Activated T-helper 2 cell treated with anti-CD3 and anti-CD28 coated beads, Interferon-gamma antibody, Interleukin-2, Interleukin-4, amounts not matched to agents 10 μg/mL and 5 μg/mL and 100 μg/mL, durations not matched to agents 14 hours and 24 hours and 36 hours (primary cell): ENCODE measurements around the gene AURKAIP1. TPM values are rescaled to one million over a fixed set of nuclear protein-coding genes. Genes with fewer than 3 reads are reported as not detected.

Experiments
- DNase-seq: peaks from one replicate; pipeline ENCODE4 v3.0.0; 2021; ENCODE audit warnings: low spot score
- H3K27ac Mint-ChIP-seq: one replicate; pipeline ENCODE4 v1.8.0; 2021; ENCODE audit warnings: mixed read lengths
- H3K27me3 Mint-ChIP-seq: one replicate; pipeline ENCODE4 v1.8.0; 2021; ENCODE audit warnings: low read depth, mixed read lengths
- H3K36me3 Mint-ChIP-seq: one replicate; pipeline ENCODE4 v1.8.0; 2021; ENCODE audit warnings: low read depth, mixed read lengths
- H3K4me1 Mint-ChIP-seq: one replicate; pipeline ENCODE4 v1.8.0; 2021; ENCODE audit warnings: low read depth, mixed read lengths
- H3K4me3 Mint-ChIP-seq: one replicate; pipeline ENCODE4 v1.8.0; 2021; ENCODE audit warnings: low read depth, mild to moderate bottlenecking, moderate library complexity, mixed read lengths
- H3K9me3 Mint-ChIP-seq: one replicate; pipeline ENCODE4 v1.8.0; 2021; ENCODE audit warnings: mixed read lengths
- intact Hi-C: fragments of 100-400 bp; cut with micrococcal nuclease; formaldehyde crosslinking; loops from one replicate; pipeline ENCODE4 v1.15.1; 2023
- total RNA-seq: library from RNA; stranded (reverse); gene quantifications from 2 replicates; pipeline ENCODE4 v1.2.3, GENCODE V29; 2022

AURKAIP1 gene
- total RNA-seq, 1 donor from 2014 or later: 133 TPM

DNA sequence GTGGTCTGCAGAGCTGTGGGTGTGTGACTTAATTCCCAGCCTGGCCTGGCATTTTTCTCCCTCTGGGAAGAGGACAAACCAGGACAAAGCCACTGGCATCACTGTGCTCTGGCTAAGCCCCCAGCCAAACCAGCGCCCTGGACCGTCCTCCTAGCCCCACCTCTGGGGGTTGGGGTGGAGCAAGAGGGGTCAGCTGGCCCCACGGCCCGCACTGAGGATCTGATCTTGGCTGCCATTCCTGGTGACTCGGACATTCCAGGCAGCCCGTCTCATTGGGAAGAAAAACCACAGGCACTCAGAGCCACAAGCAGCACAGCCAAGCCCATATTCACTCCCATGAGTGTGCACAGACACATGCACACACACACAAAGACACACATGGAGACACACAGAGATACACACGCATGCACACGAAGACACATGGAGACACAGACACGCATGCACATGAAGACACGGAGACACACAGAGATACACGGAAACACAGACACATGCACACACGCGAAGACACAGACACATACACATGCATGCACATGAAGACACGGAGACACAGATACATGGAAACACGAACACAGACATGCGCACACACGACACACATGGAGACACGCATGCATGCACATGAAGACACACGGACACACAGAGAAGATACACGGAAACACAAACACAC, 14.4 kb downstream of the AURKAIP1 start:
- no peaks in the 10 kb centered on the region for H3K36me3 Mint-ChIP-seq
- H3K4me1 Mint-ChIP-seq: peaks cover 6% of the 10 kb centered on the region
- intact Hi-C loops: no loop called here
- H3K4me3 Mint-ChIP-seq: no peak overlapping the region
- H3K27ac Mint-ChIP-seq: no peak overlapping the region
- no peak for DNase-seq
- peaks cover 18% of the 10 kb centered on the region for H3K27me3 Mint-ChIP-seq
- no peaks in the 10 kb centered on the region for H3K9me3 Mint-ChIP-seq

GRCh38 chr1:1359664-1360468, 15.1 kb downstream of the AURKAIP1 start:
- Mint-ChIP-seq H3K4me1 (peaks cover 6% of the 10 kb centered on the region), H3K27me3 (peaks cover 18% of the 10 kb centered on the region), H3K9me3 (no peaks in the 10 kb centered on the region), H3K4me3 (no peak overlapping the region), H3K36me3 (no peaks in the 10 kb centered on the region), H3K27ac (no peak overlapping the region)
- no peak for DNase-seq
- intact Hi-C loops: no loop called here

DNA sequence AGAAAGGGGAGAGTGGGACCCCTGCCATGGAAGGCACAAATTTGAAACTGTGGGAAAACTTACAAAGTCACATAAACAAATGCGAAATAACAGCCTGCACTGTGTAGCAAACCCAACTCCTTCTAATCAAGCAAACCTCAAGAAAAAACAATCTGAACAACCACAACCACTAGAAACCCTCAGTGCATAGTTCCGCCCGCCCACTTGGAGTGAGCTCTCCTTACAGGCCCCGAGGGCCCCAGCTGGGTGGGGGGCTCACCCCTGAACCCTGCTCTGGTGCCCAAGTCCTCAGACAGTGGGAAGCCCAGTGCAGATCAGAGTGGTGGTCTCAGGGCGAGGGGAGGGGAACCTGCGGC, 15.7 kb downstream of the AURKAIP1 start:
- no peak for DNase-seq
- peaks cover 6% of the 10 kb centered on the region for H3K4me1 Mint-ChIP-seq
- no peaks in the 10 kb centered on the region for H3K9me3 Mint-ChIP-seq
- H3K27me3 Mint-ChIP-seq: peaks cover 18% of the 10 kb centered on the region
- no peak overlapping the region for H3K4me3 Mint-ChIP-seq
- no peak overlapping the region for H3K27ac Mint-ChIP-seq
- intact Hi-C loops: no loop called here
- H3K36me3 Mint-ChIP-seq: no peaks in the 10 kb centered on the region

DNA sequence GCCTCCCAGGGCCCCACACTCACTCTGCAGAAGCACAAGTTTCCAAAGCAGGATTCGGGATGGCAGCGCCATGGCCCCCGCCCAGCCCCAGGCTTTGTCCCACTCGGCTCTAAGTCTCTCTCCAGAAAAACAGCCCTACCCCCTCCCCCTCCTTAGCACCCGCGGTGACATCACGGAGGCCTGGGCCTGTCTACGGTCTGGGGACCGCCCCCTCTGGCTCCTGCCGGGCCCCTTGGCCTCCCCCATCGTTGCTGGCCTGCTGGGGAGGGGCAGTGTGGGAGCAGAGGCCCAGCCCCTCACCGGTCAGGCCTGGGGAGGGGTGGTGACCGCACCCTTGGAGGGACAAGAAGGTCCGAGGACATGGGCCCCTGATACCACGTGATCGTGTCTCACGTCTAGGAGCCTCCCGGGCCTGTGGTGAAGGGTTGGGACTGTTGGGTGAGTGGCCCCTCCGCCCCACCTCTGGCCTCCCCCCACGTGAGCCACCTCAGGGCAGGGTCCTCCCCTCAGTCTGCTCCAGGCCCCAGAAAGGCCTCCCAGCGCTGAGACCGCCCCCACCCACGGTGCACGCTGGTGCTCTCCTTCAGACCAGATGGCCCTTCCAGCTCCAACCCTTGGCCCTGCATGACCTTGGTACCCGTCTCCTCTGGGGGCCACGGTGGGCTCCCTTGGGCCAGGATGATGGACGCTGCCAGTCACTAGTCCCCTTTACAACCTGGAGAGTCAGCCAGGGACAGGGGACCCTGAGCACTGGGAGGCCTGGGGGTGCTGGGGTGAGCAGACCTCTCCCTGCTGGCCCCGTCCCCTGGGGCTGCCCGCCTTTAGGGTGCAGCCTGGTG, 16.4 kb downstream of the AURKAIP1 start, which contains the start of gene MXRA8:
TSS of gene MXRA8 (minus strand) at position 123 of the 839 bp plus-strand sequence. CDS start at position 72, 51 bp downstream.
- Mint-ChIP-seq H3K27ac (no peak within 1 kb of the TSS), H3K27me3 (peaks cover 20% of the 10 kb centered on the region), H3K4me1 (peaks cover 6% of the 10 kb centered on the region), H3K36me3 (no peaks in the 10 kb centered on the region), H3K9me3 (no peaks in the 10 kb centered on the region), H3K4me3 (no peak within 1 kb of the TSS)
- intact Hi-C loops: no loop called here
- DNase-seq: no peak

GRCh38 chr1:1357871-1358432, 17.1 kb downstream of the AURKAIP1 start:
- intact Hi-C loops: no loop called here
- no peak for DNase-seq
- Mint-ChIP-seq H3K27ac (no peak overlapping the region), H3K27me3 (peaks cover 22% of the 10 kb centered on the region), H3K36me3 (no peaks in the 10 kb centered on the region), H3K4me3 (no peak overlapping the region), H3K9me3 (no peaks in the 10 kb centered on the region), H3K4me1 (peaks cover 6% of the 10 kb centered on the region)

DNA sequence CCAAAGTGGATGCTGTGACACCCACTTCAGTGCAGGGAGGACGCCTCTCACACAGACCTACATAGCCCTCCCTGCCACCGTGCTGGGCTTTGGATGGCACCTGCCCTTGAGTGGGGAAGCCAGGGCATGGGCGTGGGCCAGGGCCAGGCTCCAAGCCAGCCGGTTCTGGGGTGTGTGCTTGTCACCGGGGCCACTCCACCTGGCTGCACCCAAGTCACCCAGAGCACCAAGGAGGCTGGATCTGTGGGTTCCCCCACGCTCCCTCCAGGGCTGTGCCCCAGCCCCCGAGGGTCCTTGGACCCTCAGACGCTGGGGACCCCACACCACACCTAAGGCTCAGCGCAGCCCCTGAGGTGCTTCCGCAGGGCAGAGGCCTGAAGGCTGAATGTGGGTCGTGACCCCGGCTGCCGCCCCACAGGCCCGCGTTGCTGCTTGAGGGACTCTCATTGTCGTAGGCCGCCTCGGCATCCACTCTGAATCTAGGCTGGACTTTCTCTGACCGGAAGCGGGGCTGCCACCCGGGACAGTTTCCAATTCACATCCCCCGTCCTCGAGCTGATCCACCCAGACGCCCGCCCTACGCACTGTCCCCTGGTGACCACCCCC, 18.1 kb downstream of the AURKAIP1 start:
- H3K27me3 Mint-ChIP-seq: peaks cover 29% of the 10 kb centered on the region
- no peak for DNase-seq
- H3K4me1 Mint-ChIP-seq: peaks cover 6% of the 10 kb centered on the region
- H3K9me3 Mint-ChIP-seq: no peaks in the 10 kb centered on the region
- intact Hi-C loops: no loop called here
- no peak overlapping the region for H3K4me3 Mint-ChIP-seq
- no peak overlapping the region for H3K27ac Mint-ChIP-seq
- H3K36me3 Mint-ChIP-seq: no peaks in the 10 kb centered on the region

DNA sequence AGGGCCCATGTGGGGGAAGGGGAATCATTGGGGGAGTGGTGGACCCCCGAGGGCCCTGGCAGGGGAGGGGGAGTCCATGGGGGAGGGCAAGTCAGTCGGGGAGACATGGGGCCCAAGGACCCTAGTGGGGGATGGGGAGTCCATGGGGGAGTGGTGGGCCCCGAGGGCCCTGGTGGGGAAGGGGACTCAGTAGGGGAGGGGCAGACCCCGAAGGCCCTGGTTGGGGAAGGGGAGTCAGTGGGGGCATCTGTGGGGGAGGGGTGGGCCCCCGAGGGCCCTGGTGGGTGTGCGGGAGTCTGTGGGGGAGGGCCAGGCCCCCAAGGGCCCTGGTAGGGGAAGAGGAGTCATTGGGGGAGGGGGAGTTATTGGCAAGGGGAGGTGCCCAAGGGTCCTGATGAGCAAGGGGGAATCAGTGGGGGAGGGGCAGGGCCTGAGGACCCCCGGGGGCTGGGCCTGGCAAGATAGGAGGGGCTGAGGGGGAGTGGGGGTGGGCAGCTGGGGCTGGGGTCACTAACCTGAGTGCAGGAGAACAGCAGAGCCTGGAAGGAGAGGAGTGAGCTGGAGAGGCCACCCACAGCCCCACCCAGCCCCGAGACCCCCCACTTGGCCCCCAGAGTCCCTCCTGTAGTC, 18.7 kb downstream of the AURKAIP1 start:
- intact Hi-C loops: no loop called here
- DNase-seq: no peak
- H3K4me1 Mint-ChIP-seq: peaks cover 6% of the 10 kb centered on the region
- no peak overlapping the region for H3K27ac Mint-ChIP-seq
- no peaks in the 10 kb centered on the region for H3K9me3 Mint-ChIP-seq
- H3K4me3 Mint-ChIP-seq: no peak overlapping the region
- no peaks in the 10 kb centered on the region for H3K36me3 Mint-ChIP-seq
- peaks cover 29% of the 10 kb centered on the region for H3K27me3 Mint-ChIP-seq

DNA sequence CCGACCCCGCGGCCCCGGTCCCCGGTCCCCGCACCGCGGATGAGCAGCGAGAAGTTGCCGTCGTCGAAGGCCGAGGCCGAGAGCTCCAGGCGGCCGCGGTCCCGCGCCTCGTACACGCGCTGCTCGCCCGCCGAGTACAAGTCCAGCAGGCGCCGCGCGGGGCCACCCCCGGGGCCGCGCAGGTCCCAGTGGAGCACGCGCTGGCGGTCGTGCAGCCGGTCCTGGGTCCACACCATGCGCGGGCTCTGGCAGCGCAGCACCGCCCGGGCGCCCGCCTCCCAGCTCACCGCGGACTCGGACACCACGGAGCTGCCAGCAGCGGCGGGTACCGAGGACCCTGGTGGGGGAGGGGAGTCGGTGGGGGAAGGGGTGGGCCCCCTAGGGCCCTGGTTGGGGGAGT, 19.6 kb downstream of the AURKAIP1 start:
- Mint-ChIP-seq H3K4me3 (no peak overlapping the region), H3K9me3 (no peaks in the 10 kb centered on the region), H3K36me3 (no peaks in the 10 kb centered on the region), H3K4me1 (peaks cover 6% of the 10 kb centered on the region), H3K27me3 (peaks cover 25% of the 10 kb centered on the region), H3K27ac (no peak overlapping the region)
- DNase-seq: no peak
- intact Hi-C loops: no loop called here

DNA sequence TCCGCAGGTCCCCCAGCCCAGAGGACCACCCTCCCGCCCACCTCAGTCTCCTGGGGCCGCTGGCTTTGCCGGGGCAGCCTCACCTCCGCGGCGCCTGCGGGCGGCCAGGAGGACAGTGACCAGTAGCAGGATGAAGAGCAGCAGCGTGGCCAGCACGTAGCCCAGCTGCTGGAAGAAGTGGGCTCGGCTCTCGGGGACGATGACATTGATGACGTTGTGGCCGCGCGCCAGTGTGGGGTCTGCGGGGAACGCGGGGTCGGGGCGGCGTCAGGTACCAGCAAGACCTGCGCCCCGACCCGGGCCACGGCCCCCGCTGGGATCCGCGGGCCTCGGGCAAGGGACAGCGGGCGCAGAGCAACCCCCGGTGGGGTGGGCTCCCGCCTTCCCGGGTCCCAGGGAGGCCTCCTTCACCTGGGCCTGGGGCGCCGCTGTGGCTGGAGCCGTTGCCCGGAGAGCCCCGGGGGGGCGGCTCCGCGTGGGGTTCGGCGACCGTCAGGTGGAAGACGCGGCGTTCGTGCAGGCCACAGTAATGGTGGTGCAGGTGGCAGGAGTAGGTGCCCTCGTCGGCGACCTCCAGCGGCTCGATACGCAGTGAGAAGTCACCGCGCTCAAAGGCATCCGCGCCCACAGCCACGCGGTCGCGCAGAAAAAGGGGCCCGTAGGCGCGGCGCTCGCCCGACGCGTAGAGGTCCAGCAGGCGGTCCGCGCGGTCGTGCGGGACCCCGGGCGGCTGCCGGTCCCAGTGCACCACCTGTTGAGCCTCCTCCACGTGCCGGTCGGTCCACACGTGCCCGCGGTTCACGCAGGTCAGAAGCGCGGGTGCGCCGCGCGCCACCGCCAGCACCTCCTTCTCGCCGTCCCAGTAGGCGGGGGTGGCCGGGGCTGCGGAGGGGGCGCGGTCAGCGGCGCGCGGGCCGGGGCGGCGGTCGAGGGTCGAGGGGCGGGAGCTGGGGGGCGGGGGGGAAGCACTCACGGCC, 20.4 kb downstream of the AURKAIP1 start:
- H3K27me3 Mint-ChIP-seq: peaks cover 25% of the 10 kb centered on the region
- H3K27ac Mint-ChIP-seq: no peak overlapping the region
- H3K36me3 Mint-ChIP-seq: no peaks in the 10 kb centered on the region
- H3K4me3 Mint-ChIP-seq: no peak overlapping the region
- intact Hi-C loops: no loop called here
- H3K9me3 Mint-ChIP-seq: no peaks in the 10 kb centered on the region
- peaks cover 6% of the 10 kb centered on the region for H3K4me1 Mint-ChIP-seq
- DNase-seq: no peak

DNA sequence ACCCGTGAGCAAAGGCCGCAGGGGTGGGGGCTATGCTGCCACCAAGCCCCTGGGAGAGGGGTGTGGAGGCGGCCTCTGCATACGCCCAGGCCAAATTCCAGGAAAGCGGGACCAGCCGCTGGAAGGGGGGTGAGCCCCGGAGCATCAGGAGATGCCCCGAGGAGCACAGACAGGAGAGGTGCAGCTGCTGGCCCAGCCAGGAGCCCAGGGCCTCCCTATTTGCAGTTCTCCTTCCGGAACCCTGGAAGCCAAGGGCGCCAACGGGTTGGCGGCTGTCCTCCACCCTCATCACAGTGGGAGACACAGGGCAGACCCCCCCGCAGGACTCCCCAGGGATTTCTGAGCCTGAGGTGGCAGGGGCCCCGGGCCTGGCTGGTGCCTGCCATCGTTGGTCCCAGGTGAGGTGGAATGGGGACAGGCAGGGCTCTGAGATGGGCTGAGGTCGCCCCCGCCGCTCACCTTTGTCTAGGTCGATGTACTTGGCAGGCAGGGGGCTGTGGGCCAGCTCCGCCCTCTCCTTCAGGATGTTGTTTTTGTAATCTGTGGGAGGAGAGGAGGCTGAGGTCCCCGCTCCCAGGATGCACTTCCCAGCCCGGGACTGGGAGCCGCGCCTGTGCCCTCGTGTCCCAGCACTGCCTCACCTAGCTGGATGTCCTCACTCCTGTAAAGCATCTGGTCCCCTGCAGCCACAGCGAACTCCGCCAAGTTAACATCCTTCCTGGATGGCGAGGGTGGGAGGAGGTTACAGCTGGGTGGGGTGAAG, 21.4 kb downstream of the AURKAIP1 start:
- intact Hi-C loops: no loop called here
- Mint-ChIP-seq H3K27me3 (peaks cover 21% of the 10 kb centered on the region), H3K36me3 (no peaks in the 10 kb centered on the region), H3K27ac (no peak overlapping the region), H3K4me1 (no peaks in the 10 kb centered on the region), H3K9me3 (no peaks in the 10 kb centered on the region), H3K4me3 (peak overlapping the region; percentile 17)
- no peak for DNase-seq
